CD4-positive, alpha-beta T cell treated with Interleukin-6 at 100 ng/mL for 8 hours (primary cell): Measurements from ENCODE around the gene CCL14.
"Not testable (repeated sequence)": the region's sequence is repeated elsewhere in the genome, so short reads cannot be mapped to it uniquely, and the experiment has no call there.

Experiments used
- DNase-seq: peaks from one replicate; pipeline ENCODE4 v3.0.0-alpha.2; 2020; ENCODE audit warnings: mixed read lengths, low spot score

Gene CCL14

DNA sequence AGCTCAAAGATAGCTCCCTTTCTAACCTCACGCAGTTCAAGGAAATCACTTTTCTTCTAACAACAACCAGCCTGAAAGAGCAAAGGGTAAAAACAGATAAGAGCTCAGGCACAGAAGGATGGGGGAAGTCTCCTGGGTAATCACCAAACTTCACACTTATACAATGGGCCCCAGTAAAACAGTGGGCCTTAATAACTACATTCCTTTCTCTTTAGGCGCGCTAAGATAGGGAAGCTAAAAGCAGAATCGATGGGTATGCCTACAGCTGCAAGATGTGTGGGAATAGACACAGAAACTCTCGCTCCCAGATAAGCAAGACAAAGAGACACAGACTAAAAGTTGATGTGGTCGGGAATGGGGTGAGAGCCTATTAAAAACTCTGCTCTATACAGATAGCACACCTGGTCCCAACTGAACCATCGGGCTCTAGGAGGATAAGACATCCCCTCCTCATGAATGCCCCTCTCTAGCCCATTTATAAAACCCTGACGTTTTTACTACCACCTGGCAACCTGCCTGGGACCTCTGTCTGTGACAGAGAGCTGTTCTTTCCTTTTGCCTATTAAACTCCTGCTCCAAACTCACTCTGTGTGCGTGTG lies 43.8 kb downstream of the CCL14 start:
- no peak for DNase-seq

DNA sequence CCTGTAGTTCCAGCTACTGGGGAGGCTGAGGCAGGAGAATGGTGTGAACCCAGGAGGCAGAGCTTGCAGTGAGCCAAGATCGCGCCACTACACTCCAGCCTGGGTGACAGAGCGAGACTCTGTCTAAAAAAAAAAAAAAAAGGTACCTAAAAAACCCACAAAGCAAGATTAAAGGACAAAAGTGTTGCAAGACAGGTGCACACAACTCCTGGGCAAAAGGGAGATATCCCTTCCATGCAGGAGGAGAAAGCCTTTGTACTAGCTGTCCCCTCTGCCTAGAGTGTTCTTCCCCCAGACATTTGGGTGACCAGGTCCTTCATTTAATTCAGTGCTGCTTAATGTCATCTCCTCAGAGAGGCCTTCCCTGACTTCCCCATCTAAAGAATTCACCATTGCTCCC lies 48.0 kb downstream of the CCL14 start:
- DNase-seq = not testable (repeated sequence)

DNA sequence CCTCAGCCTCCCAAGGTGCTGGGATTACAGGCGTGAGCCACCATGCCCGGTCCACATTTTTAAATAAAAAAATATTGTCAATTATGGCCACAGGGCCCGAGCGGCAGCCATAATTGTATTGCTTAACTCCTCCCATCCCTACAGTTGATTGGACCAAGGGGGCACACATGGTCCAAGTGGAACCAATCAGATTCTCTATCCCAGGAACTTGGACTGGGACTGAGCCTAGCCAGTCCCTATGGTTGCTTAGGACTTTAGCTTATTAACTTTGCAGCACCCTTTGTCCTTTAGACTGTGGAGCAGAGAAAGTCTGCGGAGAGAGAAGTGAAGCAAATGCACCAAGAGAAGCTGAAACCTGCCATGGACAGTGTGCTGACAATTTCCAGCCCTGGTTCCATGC lies 50.5 kb downstream of the CCL14 start:
- no peak for DNase-seq

DNA sequence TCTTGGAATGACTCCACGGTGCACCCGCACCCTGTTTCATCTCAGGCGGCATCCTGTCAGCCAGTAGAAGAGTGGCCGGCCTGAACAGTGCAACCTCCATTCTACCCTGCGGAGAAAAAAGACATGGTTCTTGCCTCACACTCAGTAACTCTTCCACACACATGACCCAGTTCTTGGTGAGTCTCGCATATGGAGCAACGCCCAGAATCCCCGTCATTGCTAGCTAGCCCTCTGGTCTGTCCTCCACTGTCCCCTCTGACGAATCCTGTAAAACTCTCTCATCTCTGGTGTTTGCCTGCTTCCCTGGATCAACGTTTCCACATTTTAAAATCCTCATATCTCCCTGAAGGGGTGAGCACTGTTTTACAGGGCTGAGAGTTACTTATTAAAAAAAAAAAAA lies 51.8 kb downstream of the CCL14 start:
- DNase-seq = no peak
